HUES48 (cell line): Measurements from ENCODE around the gene ICAM1.
A peak's percentile ranks its signal among the peaks of the same experiment; 100 is the strongest.

Experiments used
- H3K27ac ChIP-seq: one replicate; pipeline ENCODE4 v1.7.0; 2013; ENCODE audit warnings: low read depth, low read length, inconsistent platforms
- H3K27me3 ChIP-seq: 2 replicates; pipeline ENCODE4 v1.6.1; 2013; ENCODE audit warnings: mild to moderate bottlenecking, low read length; ENCODE audit not compliant: control insufficient read depth, insufficient read depth
- H3K36me3 ChIP-seq: 2 replicates; pipeline ENCODE4 v1.6.1; 2013; ENCODE audit warnings: low read length; ENCODE audit not compliant: control insufficient read depth, insufficient read depth
- H3K4me1 ChIP-seq: 2 replicates; pipeline ENCODE4 v1.6.1; 2013; ENCODE audit warnings: mild to moderate bottlenecking, low read length; ENCODE audit not compliant: control insufficient read depth, insufficient read depth
- H3K4me3 ChIP-seq: 2 replicates; pipeline ENCODE4 v1.5.1; 2013; ENCODE audit warnings: mild to moderate bottlenecking, low read depth, low read length
- H3K9ac ChIP-seq: 2 replicates; pipeline ENCODE4 v1.6.1; 2013; ENCODE audit warnings: mild to moderate bottlenecking, low read depth, low read length, moderate library complexity
- H3K9me3 ChIP-seq: 2 replicates; pipeline ENCODE4 v1.6.1; 2013; ENCODE audit warnings: low read length; ENCODE audit not compliant: control insufficient read depth, insufficient read depth

Gene ICAM1

DNA sequence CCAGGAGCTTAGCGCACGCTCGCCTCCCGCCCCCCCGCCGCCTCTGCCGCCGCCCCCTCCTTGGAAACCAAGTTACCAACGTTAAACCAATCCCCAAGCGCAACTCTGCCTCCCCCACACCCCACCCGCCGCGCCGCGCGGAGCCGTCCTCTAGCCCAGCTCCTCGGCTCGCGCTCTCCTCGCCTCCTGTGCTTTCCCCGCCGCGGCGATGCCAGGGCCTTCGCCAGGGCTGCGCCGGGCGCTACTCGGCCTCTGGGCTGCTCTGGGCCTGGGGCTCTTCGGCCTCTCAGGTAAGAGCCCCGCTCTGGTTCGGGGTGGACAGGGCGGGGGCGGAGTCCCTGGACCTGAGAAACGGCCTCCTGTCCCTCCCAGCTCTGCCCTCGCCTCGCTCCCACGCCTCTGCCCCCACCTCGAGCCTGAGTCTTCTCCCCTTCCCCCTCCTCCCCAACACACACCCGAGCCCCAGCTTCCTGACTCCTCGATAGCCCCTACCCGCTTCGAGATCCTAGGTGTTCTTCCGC is 19.0 kb downstream of the ICAM1 start, which contains the start of gene ICAM5:
TSS of gene ICAM5 (plus strand) at position 117 of the 521 bp plus-strand sequence. CDS start at position 209, 92 bp downstream.
- peaks cover 89% of the 10 kb centered on the region for H3K27me3 ChIP-seq
- 0 out of 2 replicates have a peak, but pooled peaks cover 3% of the 10 kb centered on the region for H3K36me3 ChIP-seq
- peak within 1 kb of the TSS; percentile 61 for H3K4me3 ChIP-seq
- no peak within 1 kb of the TSS for H3K27ac ChIP-seq
- no peaks in the 10 kb centered on the region for H3K9me3 ChIP-seq
- no peak within 1 kb of the TSS for H3K9ac ChIP-seq
- H3K4me1 ChIP-seq, result peaks cover 19% of the 10 kb centered on the region; the same call in 1 of the 2 replicates

DNA sequence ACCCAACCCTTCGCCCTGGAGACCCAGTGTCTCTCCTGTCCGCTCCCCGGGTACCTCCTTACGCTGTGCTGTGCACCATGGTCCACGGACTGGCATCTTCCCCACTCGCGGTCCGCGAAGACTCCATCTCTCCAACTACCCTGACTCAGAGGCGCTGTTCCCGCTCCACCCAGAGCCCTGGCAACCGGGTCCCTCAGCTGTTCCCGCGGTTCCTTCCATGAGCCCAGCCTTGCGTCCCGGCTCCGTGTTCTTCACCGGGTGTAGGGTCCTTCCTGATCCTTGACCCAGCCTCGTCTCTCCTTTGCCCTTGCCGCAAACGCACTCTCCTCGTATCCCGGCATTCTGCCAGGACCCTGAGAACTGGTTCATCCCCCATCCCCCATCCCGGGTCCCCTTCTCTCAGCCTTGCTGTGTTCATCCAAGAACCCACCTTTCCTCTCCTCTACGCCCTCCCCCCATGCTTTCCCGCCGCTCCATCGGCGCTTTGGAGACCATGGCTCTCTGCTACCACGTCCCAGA is 19.5 kb downstream of the ICAM1 start:
- Histone ChIP-seq H3K27ac (no peak overlapping the region), H3K9me3 (no peaks in the 10 kb centered on the region), H3K36me3 (0 out of 2 replicates have a peak, but pooled peaks cover under 1% of the 10 kb centered on the region), H3K4me1 (peaks cover 19% of the 10 kb centered on the region; the same call in 1 of the 2 replicates), H3K4me3 (peak overlapping the region; percentile 61), H3K27me3 (peaks cover 94% of the 10 kb centered on the region), H3K9ac (no peak overlapping the region)

DNA sequence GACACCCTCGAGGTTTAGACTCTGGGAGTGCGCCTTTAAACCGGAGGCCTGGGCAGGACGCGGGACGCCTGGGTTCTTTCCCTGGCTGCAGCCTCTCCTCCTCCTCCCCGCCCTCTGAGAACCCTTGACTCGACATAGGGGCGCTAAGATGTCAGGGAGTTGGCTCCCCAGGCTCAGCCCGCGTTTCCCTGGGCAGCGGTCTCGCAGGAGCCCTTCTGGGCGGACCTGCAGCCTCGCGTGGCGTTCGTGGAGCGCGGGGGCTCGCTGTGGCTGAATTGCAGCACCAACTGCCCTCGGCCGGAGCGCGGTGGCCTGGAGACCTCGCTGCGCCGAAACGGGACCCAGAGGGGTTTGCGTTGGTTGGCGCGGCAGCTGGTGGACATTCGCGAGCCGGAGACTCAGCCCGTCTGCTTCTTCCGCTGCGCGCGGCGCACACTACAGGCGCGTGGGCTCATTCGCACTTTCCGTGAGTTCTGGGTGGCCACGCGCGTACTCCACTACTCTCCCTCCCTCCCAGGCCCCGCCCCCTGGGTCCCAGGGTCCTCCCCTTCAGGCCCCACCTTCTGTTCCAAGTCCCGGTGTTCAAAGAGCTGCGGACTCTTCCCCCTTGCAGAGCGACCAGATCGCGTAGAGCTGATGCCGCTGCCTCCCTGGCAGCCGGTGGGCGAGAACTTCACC is 20.1 kb downstream of the ICAM1 start:
- H3K9ac ChIP-seq, result no peak overlapping the region
- H3K9me3 ChIP-seq, result no peaks in the 10 kb centered on the region
- peaks cover 99% of the 10 kb centered on the region for H3K27me3 ChIP-seq
- no peak overlapping the region for H3K27ac ChIP-seq
- peak overlapping the region; percentile 61 for H3K4me3 ChIP-seq
- no peaks in the 10 kb centered on the region for H3K36me3 ChIP-seq
- peaks cover 20% of the 10 kb centered on the region; the same call in 1 of the 2 replicates for H3K4me1 ChIP-seq

DNA sequence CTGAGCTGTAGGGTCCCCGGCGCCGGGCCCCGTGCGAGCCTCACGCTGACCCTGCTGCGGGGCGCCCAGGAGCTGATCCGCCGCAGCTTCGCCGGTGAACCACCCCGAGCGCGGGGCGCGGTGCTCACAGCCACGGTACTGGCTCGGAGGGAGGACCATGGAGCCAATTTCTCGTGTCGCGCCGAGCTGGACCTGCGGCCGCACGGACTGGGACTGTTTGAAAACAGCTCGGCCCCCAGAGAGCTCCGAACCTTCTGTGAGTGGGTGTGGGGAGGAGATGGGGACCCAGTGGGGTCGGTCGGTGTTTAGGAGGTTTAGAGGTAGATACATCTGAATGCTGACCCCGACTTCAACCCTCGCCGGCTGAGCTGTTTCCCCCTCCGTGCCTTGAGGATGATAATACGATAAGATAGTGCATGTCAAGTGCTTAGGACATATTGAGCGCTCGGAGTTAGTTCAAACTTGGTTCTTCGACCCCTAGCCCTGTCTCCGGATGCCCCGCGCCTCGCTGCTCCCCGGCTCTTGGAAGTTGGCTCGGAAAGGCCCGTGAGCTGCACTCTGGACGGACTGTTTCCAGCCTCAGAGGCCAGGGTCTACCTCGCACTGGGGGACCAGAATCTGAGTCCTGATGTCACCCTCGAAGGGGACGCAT is 20.8 kb downstream of the ICAM1 start:
- Histone ChIP-seq H3K27me3 (peaks cover 99% of the 10 kb centered on the region), H3K4me1 (peaks cover 21% of the 10 kb centered on the region; the same call in 1 of the 2 replicates), H3K36me3 (no peaks in the 10 kb centered on the region), H3K9me3 (no peaks in the 10 kb centered on the region), H3K9ac (no peak overlapping the region), H3K27ac (no peak overlapping the region), H3K4me3 (peak overlapping the region; percentile 61)

DNA sequence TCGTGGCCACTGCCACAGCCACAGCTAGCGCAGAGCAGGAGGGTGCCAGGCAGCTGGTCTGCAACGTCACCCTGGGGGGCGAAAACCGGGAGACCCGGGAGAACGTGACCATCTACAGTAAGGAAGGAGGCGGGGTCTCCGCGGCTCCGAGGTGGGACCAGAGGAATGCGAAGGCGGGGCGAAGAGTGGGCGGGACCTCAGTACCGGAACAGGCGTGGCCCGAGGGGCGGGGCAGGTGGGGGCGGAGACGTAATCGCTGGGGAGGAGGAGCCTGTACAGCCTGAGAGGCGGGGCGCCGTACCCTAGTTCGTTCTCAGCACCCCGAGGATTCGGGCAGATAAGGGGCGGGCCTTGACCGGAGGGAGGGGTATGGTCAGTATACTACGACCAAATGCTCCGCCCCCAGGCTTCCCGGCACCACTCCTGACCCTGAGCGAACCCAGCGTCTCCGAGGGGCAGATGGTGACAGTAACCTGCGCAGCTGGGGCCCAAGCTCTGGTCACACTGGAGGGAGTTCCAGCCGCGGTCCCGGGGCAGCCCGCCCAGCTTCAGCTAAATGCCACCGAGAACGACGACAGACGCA is 21.4 kb downstream of the ICAM1 start:
- H3K9me3 ChIP-seq, result no peaks in the 10 kb centered on the region
- peaks cover 100% of the 10 kb centered on the region for H3K27me3 ChIP-seq
- H3K9ac ChIP-seq, result no peak overlapping the region
- H3K36me3 ChIP-seq, result no peaks in the 10 kb centered on the region
- peaks cover 21% of the 10 kb centered on the region; the same call in 1 of the 2 replicates for H3K4me1 ChIP-seq
- no peak overlapping the region for H3K27ac ChIP-seq
- H3K4me3 ChIP-seq, result peak overlapping the region; percentile 61

DNA sequence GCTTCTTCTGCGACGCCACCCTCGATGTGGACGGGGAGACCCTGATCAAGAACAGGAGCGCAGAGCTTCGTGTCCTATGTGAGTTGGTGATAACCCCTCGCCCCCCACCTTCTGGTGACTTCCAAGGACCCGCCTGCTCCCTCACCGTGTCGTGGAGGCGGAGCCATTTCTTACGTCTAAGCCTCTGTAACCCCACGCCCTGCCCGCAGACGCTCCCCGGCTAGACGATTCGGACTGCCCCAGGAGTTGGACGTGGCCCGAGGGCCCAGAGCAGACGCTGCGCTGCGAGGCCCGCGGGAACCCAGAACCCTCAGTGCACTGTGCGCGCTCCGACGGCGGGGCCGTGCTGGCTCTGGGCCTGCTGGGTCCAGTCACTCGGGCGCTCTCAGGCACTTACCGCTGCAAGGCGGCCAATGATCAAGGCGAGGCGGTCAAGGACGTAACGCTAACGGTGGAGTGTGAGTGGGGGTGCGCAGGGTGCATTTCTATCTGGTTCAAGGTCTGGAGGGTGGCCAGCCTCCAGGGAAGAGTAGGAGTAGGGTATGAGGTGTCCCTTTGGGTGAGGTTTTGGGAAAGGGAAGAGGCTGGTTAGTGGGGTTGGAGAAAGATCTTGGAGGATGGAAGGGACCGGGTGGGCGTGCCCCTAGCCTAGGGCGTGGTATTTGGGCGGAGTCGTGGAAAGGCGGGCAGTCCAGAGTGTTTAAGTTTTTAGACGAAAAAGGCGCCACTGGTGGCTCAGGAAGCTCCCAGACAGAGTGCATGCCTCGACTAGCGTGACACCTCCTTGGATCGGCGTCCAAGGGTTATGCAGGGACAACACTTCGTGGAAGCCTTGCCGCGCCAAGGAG is 22.1 kb downstream of the ICAM1 start:
- peak overlapping the region; percentile 61 for H3K4me3 ChIP-seq
- peaks cover 94% of the 10 kb centered on the region for H3K27me3 ChIP-seq

DNA sequence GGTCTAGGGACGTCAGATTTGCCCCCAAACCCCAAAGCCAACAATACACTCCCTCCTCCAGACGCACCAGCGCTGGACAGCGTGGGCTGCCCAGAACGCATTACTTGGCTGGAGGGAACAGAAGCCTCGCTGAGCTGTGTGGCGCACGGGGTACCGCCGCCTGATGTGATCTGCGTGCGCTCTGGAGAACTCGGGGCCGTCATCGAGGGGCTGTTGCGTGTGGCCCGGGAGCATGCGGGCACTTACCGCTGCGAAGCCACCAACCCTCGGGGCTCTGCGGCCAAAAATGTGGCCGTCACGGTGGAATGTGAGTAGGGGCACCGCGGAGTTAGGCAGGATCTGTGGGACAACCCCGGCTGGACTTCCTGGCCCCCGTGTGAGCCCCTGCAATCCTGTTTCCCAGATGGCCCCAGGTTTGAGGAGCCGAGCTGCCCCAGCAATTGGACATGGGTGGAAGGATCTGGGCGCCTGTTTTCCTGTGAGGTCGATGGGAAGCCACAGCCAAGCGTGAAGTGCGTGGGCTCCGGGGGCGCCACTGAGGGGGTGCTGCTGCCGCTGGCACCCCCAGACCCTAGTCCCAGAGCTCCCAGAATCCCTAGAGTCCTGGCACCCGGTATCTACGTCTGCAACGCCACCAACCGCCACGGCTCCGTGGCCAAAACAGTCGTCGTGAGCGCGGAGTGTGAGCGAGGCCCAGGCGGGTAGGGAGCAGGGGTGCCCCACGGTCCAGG is 22.9 kb downstream of the ICAM1 start:
- peaks cover 86% of the 10 kb centered on the region for H3K27me3 ChIP-seq
- H3K4me1 ChIP-seq, result peaks cover 21% of the 10 kb centered on the region; the same call in 1 of the 2 replicates
- H3K27ac ChIP-seq, result no peak overlapping the region
- H3K9me3 ChIP-seq, result no peaks in the 10 kb centered on the region
- H3K36me3 ChIP-seq, result no peaks in the 10 kb centered on the region
- no peak overlapping the region for H3K4me3 ChIP-seq
- H3K9ac ChIP-seq, result no peak overlapping the region

More for the DNA sequence above, 22.1 kb downstream of the ICAM1 start:
- Histone ChIP-seq H3K4me1 (peaks cover 21% of the 10 kb centered on the region; the same call in 1 of the 2 replicates), H3K9ac (no peak overlapping the region), H3K36me3 (no peaks in the 10 kb centered on the region), H3K9me3 (no peaks in the 10 kb centered on the region), H3K27ac (no peak overlapping the region)

DNA sequence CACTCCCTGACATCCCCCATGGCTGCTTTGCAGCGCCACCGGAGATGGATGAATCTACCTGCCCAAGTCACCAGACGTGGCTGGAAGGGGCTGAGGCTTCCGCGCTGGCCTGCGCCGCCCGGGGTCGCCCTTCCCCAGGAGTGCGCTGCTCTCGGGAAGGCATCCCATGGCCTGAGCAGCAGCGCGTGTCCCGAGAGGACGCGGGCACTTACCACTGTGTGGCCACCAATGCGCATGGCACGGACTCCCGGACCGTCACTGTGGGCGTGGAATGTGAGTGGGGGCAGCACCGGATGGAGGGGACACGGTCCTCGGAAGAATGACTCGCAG is 23.4 kb downstream of the ICAM1 start:
- H3K4me3 ChIP-seq, result no peak overlapping the region
- H3K27me3 ChIP-seq, result peaks cover 81% of the 10 kb centered on the region
- H3K27ac ChIP-seq, result no peak overlapping the region
- H3K4me1 ChIP-seq, result peaks cover 21% of the 10 kb centered on the region; the same call in 1 of the 2 replicates
- H3K9ac ChIP-seq, result no peak overlapping the region
- H3K36me3 ChIP-seq, result no peaks in the 10 kb centered on the region
- no peaks in the 10 kb centered on the region for H3K9me3 ChIP-seq

DNA sequence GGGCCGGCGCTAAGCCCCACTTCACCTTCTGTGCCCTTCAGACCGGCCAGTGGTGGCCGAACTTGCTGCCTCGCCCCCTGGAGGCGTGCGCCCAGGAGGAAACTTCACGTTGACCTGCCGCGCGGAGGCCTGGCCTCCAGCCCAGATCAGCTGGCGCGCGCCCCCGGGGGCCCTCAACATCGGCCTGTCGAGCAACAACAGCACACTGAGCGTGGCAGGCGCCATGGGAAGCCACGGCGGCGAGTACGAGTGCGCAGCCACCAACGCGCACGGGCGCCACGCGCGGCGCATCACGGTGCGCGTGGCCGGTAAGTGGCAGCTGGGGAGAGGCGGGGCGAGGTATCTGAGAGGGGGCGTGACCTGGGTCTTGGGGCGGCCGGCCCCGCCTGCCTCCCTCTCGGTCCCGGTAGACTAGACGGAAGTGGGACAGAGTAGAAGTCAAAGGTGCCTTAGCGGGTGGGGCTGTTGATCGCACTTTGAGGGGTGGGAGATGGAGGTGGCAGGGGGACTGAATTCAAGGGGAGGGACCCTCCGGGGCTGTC is 24.5 kb downstream of the ICAM1 start:
- Histone ChIP-seq H3K4me3 (peak overlapping the region; percentile 39), H3K9ac (no peak overlapping the region), H3K4me1 (peaks cover 18% of the 10 kb centered on the region; the same call in 1 of the 2 replicates), H3K36me3 (no peaks in the 10 kb centered on the region), H3K27me3 (peaks cover 70% of the 10 kb centered on the region), H3K27ac (no peak overlapping the region), H3K9me3 (no peaks in the 10 kb centered on the region)
